Prostate gland (tissue), 2 donors: ENCODE results near the gene COL15A1.

Source experiments
- CTCF ChIP-seq, 4 experiments: fragments of 200-600 bp in 2 of 4; fragments of 450-650 bp in 2 of 4; sonication (generic) in 2 of 4; IDR thresholded peaks; 1 replicate in 3 of 4; 2 replicates in 1 of 4; pipeline ENCODE4 v1.5.1; 2016 to 2019; ENCODE audit warnings: antibody characterized with exemption in 4 of 4, mild to moderate bottlenecking in 2 of 4, moderate library complexity in 2 of 4
- POLR2AphosphoS5 ChIP-seq: sonication (generic); formaldehyde crosslinking; IDR thresholded peaks from one replicate; pipeline ENCODE4 v1.6.1; 2017; ENCODE audit warnings: antibody characterized with exemption

- TF ChIP-seq CTCF (IDR thresholded peaks at IDR 0.05) (no peak), POLR2AphosphoS5 (no peak)
Measured at GRCh38 chr9:98902925-98903324, 40.8 kb upstream of the COL15A1 start.
